Putamen (tissue), 1 donor: ENCODE measurements around the gene ABCD1.
A peak's percentile ranks its signal among the peaks of the same experiment; 100 is the strongest.
"Not testable (repeated sequence)": the region's sequence is repeated elsewhere in the genome, so short reads cannot be mapped to it uniquely, and the experiment has no call there.

Experiments
- DNase-seq: peaks from one replicate; pipeline ENCODE4 v3.0.0-alpha.2; 2016; ENCODE audit warnings: low spot score

ABCD1 gene

GRCh38 chrX:153709726-153710674, 14.7 kb upstream of the ABCD1 start:
- no peak for DNase-seq

GRCh38 chrX:153714256-153714655, 10.4 kb upstream of the ABCD1 start:
- DNase-seq, result no peak

- no peak for DNase-seq
Observed at GRCh38 chrX:153717445-153717844, 7.2 kb upstream of the ABCD1 start.

- DNase-seq, result no peak
Observed at GRCh38 chrX:153719238-153719637, 5.4 kb upstream of the ABCD1 start.

- DNase-seq, result no peak
Observed at GRCh38 chrX:153719701-153720100, 5.0 kb upstream of the ABCD1 start.

- DNase-seq, result no peak
Observed at GRCh38 chrX:153722704-153723350, 1.8 kb upstream of the ABCD1 start.

GRCh38 chrX:153723351-153724251, 1.1 kb upstream of the ABCD1 start:
- no peak for DNase-seq

- DNase-seq, result no peak
Observed at GRCh38 chrX:153725039-153725831, 579 bp downstream of the ABCD1 start.

GRCh38 chrX:153725832-153726285, 1.2 kb downstream of the ABCD1 start:
- no peak for DNase-seq

- peak; percentile 59 for DNase-seq
Observed at GRCh38 chrX:153726286-153727122, 1.8 kb downstream of the ABCD1 start.

- DNase-seq, result peak; percentile 74
Observed at GRCh38 chrX:153727123-153727931, 2.7 kb downstream of the ABCD1 start.

GRCh38 chrX:153728095-153728494, 3.4 kb downstream of the ABCD1 start:
- DNase-seq, result no peak

GRCh38 chrX:153728951-153729631, 4.4 kb downstream of the ABCD1 start:
- DNase-seq, result no peak

- not testable (repeated sequence) for DNase-seq
Observed at GRCh38 chrX:153730115-153730514, 5.5 kb downstream of the ABCD1 start.

- DNase-seq, result no peak
Observed at GRCh38 chrX:153731117-153731844, 6.6 kb downstream of the ABCD1 start.

- DNase-seq, result no peak
Observed at GRCh38 chrX:153731845-153732215, 7.2 kb downstream of the ABCD1 start.

- DNase-seq, result no peak
Observed at GRCh38 chrX:153732401-153732800, 7.7 kb downstream of the ABCD1 start.

- no peak for DNase-seq
Observed at GRCh38 chrX:153733651-153734240, 9.1 kb downstream of the ABCD1 start.
